Fibroblast of mammary gland (primary cell): ENCODE data around the gene CCDC39.

Experiments used
- DNase-seq: peaks from one replicate; pipeline ENCODE4 v3.0.0-alpha.2; 2010; ENCODE audit warnings: low read depth
- H3K4me3 ChIP-seq: 2 replicates; pipeline ENCODE4 v1.5.1; 2011; ENCODE audit warnings: low read depth, mild to moderate bottlenecking, low read length, moderate library complexity; ENCODE audit not compliant: control insufficient read depth
- TF ChIP-seq, protein P1 (sequence below): conservative IDR thresholded peaks from 2 replicates; pipeline ENCODE4 v1.5.1; 2011; ENCODE audit warnings: low read depth, low read length, inconsistent platforms; ENCODE audit not compliant: control insufficient read depth, insufficient read depth

CCDC39 gene

GRCh38 chr3:180615954-180616353 lies 63.3 kb downstream of the CCDC39 start:
- H3K4me3 ChIP-seq, result no peak overlapping the region
- peak; percentile 12 for DNase-seq
- TF ChIP-seq, protein P1, sequence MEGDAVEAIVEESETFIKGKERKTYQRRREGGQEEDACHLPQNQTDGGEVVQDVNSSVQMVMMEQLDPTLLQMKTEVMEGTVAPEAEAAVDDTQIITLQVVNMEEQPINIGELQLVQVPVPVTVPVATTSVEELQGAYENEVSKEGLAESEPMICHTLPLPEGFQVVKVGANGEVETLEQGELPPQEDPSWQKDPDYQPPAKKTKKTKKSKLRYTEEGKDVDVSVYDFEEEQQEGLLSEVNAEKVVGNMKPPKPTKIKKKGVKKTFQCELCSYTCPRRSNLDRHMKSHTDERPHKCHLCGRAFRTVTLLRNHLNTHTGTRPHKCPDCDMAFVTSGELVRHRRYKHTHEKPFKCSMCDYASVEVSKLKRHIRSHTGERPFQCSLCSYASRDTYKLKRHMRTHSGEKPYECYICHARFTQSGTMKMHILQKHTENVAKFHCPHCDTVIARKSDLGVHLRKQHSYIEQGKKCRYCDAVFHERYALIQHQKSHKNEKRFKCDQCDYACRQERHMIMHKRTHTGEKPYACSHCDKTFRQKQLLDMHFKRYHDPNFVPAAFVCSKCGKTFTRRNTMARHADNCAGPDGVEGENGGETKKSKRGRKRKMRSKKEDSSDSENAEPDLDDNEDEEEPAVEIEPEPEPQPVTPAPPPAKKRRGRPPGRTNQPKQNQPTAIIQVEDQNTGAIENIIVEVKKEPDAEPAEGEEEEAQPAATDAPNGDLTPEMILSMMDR, result no peak

DNA sequence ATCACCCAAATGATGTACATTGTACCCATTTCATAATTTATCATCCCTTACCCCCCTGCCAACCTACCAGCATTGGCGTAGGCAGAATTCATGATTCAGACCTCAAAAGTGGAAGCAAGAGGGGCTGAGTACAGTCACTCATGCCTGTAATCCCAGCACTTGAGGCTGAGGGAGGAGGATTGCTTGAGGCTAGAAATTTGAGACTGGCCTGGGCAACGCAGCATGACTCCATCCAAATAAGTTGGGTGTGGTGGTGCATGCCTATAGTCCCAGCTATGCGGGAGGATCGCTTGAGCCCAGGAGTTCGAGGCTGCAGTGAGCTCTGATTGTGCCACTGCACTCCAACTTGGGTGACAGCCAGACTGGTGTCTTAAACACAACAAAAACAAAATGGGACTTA lies 66.9 kb downstream of the CCDC39 start:
- TF ChIP-seq, protein P1, result no peak
- DNase-seq, result no peak
- no peak overlapping the region for H3K4me3 ChIP-seq

GRCh38 chr3:180611006-180611405 lies 68.3 kb downstream of the CCDC39 start:
- TF ChIP-seq, protein P1, result no peak
- DNase-seq, result peak; percentile 18
- no peak overlapping the region for H3K4me3 ChIP-seq

GRCh38 chr3:180601688-180602666 lies 77.3 kb downstream of the CCDC39 start, which contains the start of gene TTC14:
TSS of gene TTC14 (plus strand) at chr3:180602163. CDS start at chr3:180602262, 99 bp downstream.
- peak; percentile 96 for DNase-seq
- peak within 1 kb of the TSS; percentile 89 for H3K4me3 ChIP-seq
- TF ChIP-seq, protein P1, result no peak

GRCh38 chr3:180600473-180600872 lies 78.8 kb downstream of the CCDC39 start:
- no peak for DNase-seq
- H3K4me3 ChIP-seq, result no peak overlapping the region
- TF ChIP-seq, protein P1, result no peak

DNA sequence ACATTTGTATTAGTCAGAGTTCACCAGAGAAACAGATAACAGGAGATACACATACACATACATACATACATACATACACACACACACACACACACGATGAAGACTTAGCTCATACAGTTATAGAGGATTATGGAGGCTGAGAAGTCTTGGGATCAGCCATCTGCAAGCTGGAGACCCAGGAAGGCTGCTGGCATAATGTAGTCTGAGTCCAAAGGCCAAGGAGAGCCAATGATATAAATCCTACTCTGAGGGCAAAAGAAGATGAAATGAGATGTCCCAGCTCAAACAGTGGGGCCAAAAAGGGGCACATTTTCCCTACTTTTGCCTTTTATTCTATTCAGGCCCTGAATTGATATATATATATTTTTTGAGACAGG lies 83.7 kb downstream of the CCDC39 start:
- no peak overlapping the region for H3K4me3 ChIP-seq
- DNase-seq, result no peak
- TF ChIP-seq, protein P1, result no peak
